Progenitor cell of endocrine pancreas (in vitro differentiated cells): Measurements from ENCODE around the gene RASIP1. TPM values are rescaled to one million over a fixed set of nuclear protein-coding genes. Genes with fewer than 3 reads are reported as not detected.
"Not testable (repeated sequence)": the region's sequence is repeated elsewhere in the genome, so short reads cannot be mapped to it uniquely, and the experiment has no call there.

Source experiments
- DNase-seq: peaks from one replicate; pipeline ENCODE4 v3.0.0; 2021; ENCODE audit warnings: low spot score; ENCODE audit not compliant: unreplicated experiment
- H3K27ac Mint-ChIP-seq: 2 replicates; pipeline ENCODE4 v1.8.0; 2021; ENCODE audit warnings: mild to moderate bottlenecking, moderate library complexity, mixed read lengths
- H3K27me3 Mint-ChIP-seq: 2 replicates; pipeline ENCODE4 v1.8.0; 2021; ENCODE audit warnings: mixed read lengths
- H3K36me3 Mint-ChIP-seq: 2 replicates; pipeline ENCODE4 v1.8.0; 2022; ENCODE audit warnings: mixed read lengths; ENCODE audit not compliant: insufficient read depth
- H3K4me1 Mint-ChIP-seq: 2 replicates; pipeline ENCODE4 v1.8.0; 2021; ENCODE audit warnings: low read depth, mixed read lengths
- H3K4me3 Mint-ChIP-seq: 2 replicates; pipeline ENCODE4 v1.8.0; 2021; ENCODE audit warnings: low read depth, mild to moderate bottlenecking, moderate library complexity, mixed read lengths
- H3K9me3 Mint-ChIP-seq: 2 replicates; pipeline ENCODE4 v1.8.0; 2021; ENCODE audit warnings: low read depth, mixed read lengths
- CTCF ChIP-seq: fragments of 200-600 bp; sonication (generic); IDR thresholded peaks from one replicate; pipeline ENCODE4 v1.5.0; 2021; ENCODE audit warnings: antibody characterized with exemption, mild to moderate bottlenecking; ENCODE audit not compliant: unreplicated experiment
- total RNA-seq: library from RNA; stranded (reverse); gene quantifications from 2 replicates; pipeline ENCODE4 v1.2.1, GENCODE V29; 2021

The RASIP1 gene
- total RNA-seq, 1 donor from 2014 or later = 2.4 TPM

DNA sequence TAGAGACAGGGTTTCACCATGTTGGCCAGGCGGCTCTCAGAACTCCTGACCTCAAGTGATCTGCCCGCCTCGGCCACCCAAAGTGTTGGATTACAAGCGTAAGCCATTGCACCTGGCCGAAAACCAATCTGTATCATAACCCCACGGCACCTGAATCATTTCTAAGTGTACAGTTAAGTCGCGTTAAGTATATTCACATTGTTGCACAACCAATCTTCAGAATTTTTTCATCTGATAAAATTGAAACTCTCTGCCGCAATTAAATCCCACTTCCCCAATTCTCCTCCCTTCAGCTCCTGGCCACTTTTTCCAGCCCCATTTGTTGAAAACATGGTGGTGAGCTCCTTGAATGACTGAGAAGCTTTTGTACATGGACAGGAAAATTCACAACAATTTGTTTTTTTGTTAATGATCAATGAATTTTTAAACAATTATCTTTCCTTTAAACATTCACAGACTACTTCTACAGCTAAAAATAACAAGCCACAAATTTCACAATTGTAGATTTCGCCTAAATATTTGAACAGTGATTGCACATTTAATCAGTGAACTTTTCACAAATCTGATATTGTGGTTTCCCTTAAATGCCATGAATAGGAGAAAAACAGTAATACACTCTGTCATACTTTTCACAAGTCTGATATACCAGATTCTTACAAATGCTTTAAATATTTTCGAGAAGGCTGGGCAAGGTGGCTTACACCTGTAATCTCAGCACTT lies 28.7 kb upstream of the RASIP1 start:
- Mint-ChIP-seq H3K27ac (no peak overlapping the region), H3K36me3 (no peaks in the 10 kb centered on the region), H3K27me3 (peaks cover 16% of the 10 kb centered on the region), H3K4me1 (no peaks in the 10 kb centered on the region), H3K9me3 (no peaks in the 10 kb centered on the region), H3K4me3 (no peak overlapping the region)
- no peak for TF ChIP-seq CTCF
- no peak for DNase-seq

GRCh38 chr19:48768171-48768753 lies 27.9 kb upstream of the RASIP1 start:
- not testable (repeated sequence) for H3K9me3 Mint-ChIP-seq, DNase-seq, H3K4me3 Mint-ChIP-seq, H3K4me1 Mint-ChIP-seq, H3K36me3 Mint-ChIP-seq, H3K27ac Mint-ChIP-seq
- H3K27me3 Mint-ChIP-seq = peaks cover 16% of the 10 kb centered on the region

GRCh38 chr19:48765816-48766215 lies 25.4 kb upstream of the RASIP1 start:
- H3K9me3 Mint-ChIP-seq, H3K36me3 Mint-ChIP-seq: not testable (repeated sequence)
- peaks cover 32% of the 10 kb centered on the region for H3K27me3 Mint-ChIP-seq

GRCh38 chr19:48760504-48761205 lies 20.2 kb upstream of the RASIP1 start:
- DNase-seq = no peak
- H3K4me1 Mint-ChIP-seq = no peaks in the 10 kb centered on the region
- H3K4me3 Mint-ChIP-seq = no peak overlapping the region
- no peak for TF ChIP-seq CTCF
- H3K9me3 Mint-ChIP-seq = no peaks in the 10 kb centered on the region
- no peaks in the 10 kb centered on the region for H3K36me3 Mint-ChIP-seq
- H3K27ac Mint-ChIP-seq = no peak overlapping the region
- peaks cover 30% of the 10 kb centered on the region for H3K27me3 Mint-ChIP-seq

More at GRCh38 chr19:48765816-48766215, 25.4 kb upstream of the RASIP1 start:
- DNase-seq, H3K4me3 Mint-ChIP-seq, H3K27ac Mint-ChIP-seq, H3K4me1 Mint-ChIP-seq: not testable (repeated sequence)

DNA sequence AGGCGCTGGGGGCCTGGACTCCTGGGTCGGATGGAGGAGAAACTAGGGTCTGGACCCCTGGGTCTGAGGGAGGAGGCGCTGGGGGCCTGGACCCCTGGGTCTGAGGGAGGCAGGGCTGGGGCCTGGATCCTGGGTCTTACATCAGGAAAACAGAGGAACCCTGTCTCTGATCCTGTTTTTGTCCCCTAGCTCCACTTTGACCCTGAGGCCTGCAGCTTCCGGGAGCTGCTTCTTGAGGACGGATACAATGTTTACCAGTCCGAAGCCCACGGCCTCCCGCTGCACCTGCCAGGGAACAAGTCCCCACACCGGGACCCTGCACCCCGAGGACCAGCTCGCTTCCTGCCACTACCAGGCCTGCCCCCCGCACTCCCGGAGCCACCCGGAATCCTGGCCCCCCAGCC lies 17.3 kb upstream of the RASIP1 start:
- TF ChIP-seq CTCF = no peak

GRCh38 chr19:48757089-48757675 lies 16.8 kb upstream of the RASIP1 start:
- Mint-ChIP-seq H3K4me1 (peaks cover 9% of the 10 kb centered on the region), H3K27ac (no peak overlapping the region)
- DNase-seq = no peak

More for the DNA sequence above, 17.3 kb upstream of the RASIP1 start:
- Mint-ChIP-seq H3K4me3 (no peak overlapping the region), H3K9me3 (no peaks in the 10 kb centered on the region), H3K36me3 (no peaks in the 10 kb centered on the region), H3K4me1 (peaks cover 8% of the 10 kb centered on the region), H3K27me3 (peaks cover 24% of the 10 kb centered on the region), H3K27ac (no peak overlapping the region)
- DNase-seq = no peak

More at GRCh38 chr19:48757089-48757675, 16.8 kb upstream of the RASIP1 start:
- H3K27me3 Mint-ChIP-seq = peaks cover 18% of the 10 kb centered on the region
- no peaks in the 10 kb centered on the region for H3K36me3 Mint-ChIP-seq
- H3K4me3 Mint-ChIP-seq = no peak overlapping the region
- H3K9me3 Mint-ChIP-seq = no peaks in the 10 kb centered on the region
- no peak for TF ChIP-seq CTCF
